Neural progenitor cell (in vitro differentiated cells): ENCODE measurements around the gene NMB. TPM values are rescaled to one million over a fixed set of nuclear protein-coding genes. Genes with fewer than 3 reads are reported as not detected.

ENCODE experiments used
- DNase-seq: peaks from one replicate; pipeline ENCODE4 v3.0.0-alpha.2; 2016; ENCODE audit warnings: low spot score
- H2AFZ ChIP-seq: fragments of 200-600 bp; sonication (generic); replicated peaks from 2 replicates; pipeline ENCODE4 v1.6.1; 2016; ENCODE audit warnings: antibody characterized with exemption
- H3F3A ChIP-seq: fragments of 200-600 bp; sonication (generic); 2 replicates; pipeline ENCODE4 v1.6.1; 2016; ENCODE audit warnings: antibody characterized with exemption, low read depth
- H3K27ac ChIP-seq: fragments of 200-600 bp; sonication (generic); 2 replicates; pipeline ENCODE4 v1.5.1; 2016; ENCODE audit warnings: mild to moderate bottlenecking
- H3K27me3 ChIP-seq: fragments of 200-600 bp; sonication (generic); 2 replicates; pipeline ENCODE4 v1.6.1; 2016; ENCODE audit warnings: mild to moderate bottlenecking, moderate library complexity
- H3K36me3 ChIP-seq: fragments of 200-600 bp; sonication (generic); 2 replicates; pipeline ENCODE4 v1.5.1; 2016
- H3K4me1 ChIP-seq: fragments of 200-600 bp; sonication (generic); 2 replicates; pipeline ENCODE4 v1.6.1; 2016; ENCODE audit warnings: mixed run types
- H3K4me2 ChIP-seq: fragments of 200-600 bp; sonication (generic); 2 replicates; pipeline ENCODE4 v1.6.1; 2016
- H3K4me3 ChIP-seq: fragments of 200-600 bp; sonication (generic); 2 replicates; pipeline ENCODE4 v1.5.1; 2016
- H3K79me2 ChIP-seq: fragments of 200-600 bp; sonication (generic); 2 replicates; pipeline ENCODE4 v1.6.1; 2016; ENCODE audit warnings: low read depth
- H3K9ac ChIP-seq: fragments of 200-600 bp; sonication (generic); 2 replicates; pipeline ENCODE4 v1.6.1; 2016
- H3K9me3 ChIP-seq: fragments of 200-600 bp; sonication (generic); 2 replicates; pipeline ENCODE4 v1.5.1; 2016; ENCODE audit warnings: low read depth
- H4K20me1 ChIP-seq: fragments of 200-600 bp; sonication (generic); 2 replicates; pipeline ENCODE4 v1.6.1; 2016; ENCODE audit warnings: low read depth
- H3K27ac Mint-ChIP-seq: 3 replicates; pipeline ENCODE4 v1.8.0; 2021; ENCODE audit warnings: mixed read lengths
- H3K27me3 Mint-ChIP-seq: 2 replicates; pipeline ENCODE4 v1.8.0; 2022; ENCODE audit warnings: low read depth, mild to moderate bottlenecking, inconsistent platforms, moderate library complexity, mixed read lengths; ENCODE audit not compliant: insufficient read depth
- H3K36me3 Mint-ChIP-seq: 3 replicates; pipeline ENCODE4 v1.8.0; 2021; ENCODE audit warnings: mixed read lengths
- H3K4me1 Mint-ChIP-seq: 3 replicates; pipeline ENCODE4 v1.8.0; 2021; ENCODE audit warnings: mixed read lengths
- H3K4me3 Mint-ChIP-seq: 3 replicates; pipeline ENCODE4 v1.8.0; 2021; ENCODE audit warnings: mild to moderate bottlenecking, moderate library complexity, mixed read lengths
- H3K9me3 Mint-ChIP-seq: 3 replicates; pipeline ENCODE4 v1.8.0; 2020; ENCODE audit warnings: mixed read lengths
- CTCF ChIP-seq: fragments of 200-600 bp; sonication (generic); IDR thresholded peaks from 2 replicates; pipeline ENCODE4 v1.5.1; 2017; ENCODE audit warnings: antibody characterized with exemption, mild to moderate bottlenecking
- EZH2 ChIP-seq: fragments of 200-600 bp; sonication (generic); IDR thresholded peaks from 2 replicates; pipeline ENCODE4 v1.6.1; 2017; ENCODE audit warnings: antibody characterized with exemption, mild to moderate bottlenecking, moderate library complexity
- EZH2phosphoT487 ChIP-seq: fragments of 200-600 bp; sonication (generic); IDR thresholded peaks from 2 replicates; pipeline ENCODE4 v1.6.1; 2017; ENCODE audit warnings: antibody characterized with exemption
- total RNA-seq: library from RNA; depleted of rRNA; stranded (reverse); fragments of >200 nt; gene quantifications from 2 replicates; pipeline ENCODE4 v1.2.3, GENCODE V29; 2015; ENCODE audit warnings: low replicate concordance

The NMB gene
- total RNA-seq, 1 donor from 2014 or later, result 0.24 TPM

- Mint-ChIP-seq H3K4me1 (no peaks in the 10 kb centered on the region), H3K27ac (no peak overlapping the region), H3K36me3 (peaks cover 7% of the 10 kb centered on the region), H3K4me3 (no peak overlapping the region), H3K9me3 (no peaks in the 10 kb centered on the region), H3K27me3 (peaks cover 2% of the 10 kb centered on the region)
- no peak overlapping the region for H3K4me3 ChIP-seq
- H3K9me3 ChIP-seq, result no peaks in the 10 kb centered on the region
- H3K79me2 ChIP-seq, result peaks cover 100% of the 10 kb centered on the region
- H4K20me1 ChIP-seq, result peaks cover 84% of the 10 kb centered on the region
- no peak overlapping the region for H2AFZ ChIP-seq
- no peaks in the 10 kb centered on the region for H3K4me1 ChIP-seq
- H3F3A ChIP-seq, result peaks cover 7% of the 10 kb centered on the region
- H3K36me3 ChIP-seq, result no peaks in the 10 kb centered on the region
- H3K4me2 ChIP-seq, result no peak overlapping the region
- TF ChIP-seq EZH2phosphoT487 (no peak), EZH2 (no peak), CTCF (no peak)
- no peak overlapping the region for H3K9ac ChIP-seq
- H3K27ac ChIP-seq, result no peak overlapping the region
- no peaks in the 10 kb centered on the region for H3K27me3 ChIP-seq
- no peak for DNase-seq
These were observed 41.7 kb upstream of the NMB start for GRCh38 chr15:84699538-84700191.

GRCh38 chr15:84697236-84697990, 39.4 kb upstream of the NMB start:
- Histone ChIP-seq H3K4me3 (no peak overlapping the region), H2AFZ (no peak overlapping the region), H3K27ac (no peak overlapping the region), H3K9me3 (no peaks in the 10 kb centered on the region), H3K79me2 (peaks cover 100% of the 10 kb centered on the region), H3K9ac (no peak overlapping the region), H3K4me2 (no peak overlapping the region), H3F3A (peaks cover 7% of the 10 kb centered on the region), H4K20me1 (peaks cover 76% of the 10 kb centered on the region), H3K4me1 (no peaks in the 10 kb centered on the region), H3K36me3 (no peaks in the 10 kb centered on the region), H3K27me3 (no peaks in the 10 kb centered on the region)
- TF ChIP-seq EZH2phosphoT487, result no peak
- no peak for TF ChIP-seq CTCF
- TF ChIP-seq EZH2, result no peak
- DNase-seq, result no peak
- Mint-ChIP-seq H3K27ac (no peak overlapping the region), H3K9me3 (no peaks in the 10 kb centered on the region), H3K36me3 (peaks cover 3% of the 10 kb centered on the region), H3K4me3 (no peak overlapping the region), H3K4me1 (no peaks in the 10 kb centered on the region), H3K27me3 (peaks cover 2% of the 10 kb centered on the region)

GRCh38 chr15:84696757-84697156, 38.8 kb upstream of the NMB start:
- Mint-ChIP-seq H3K9me3 (no peaks in the 10 kb centered on the region), H3K36me3 (peaks cover 7% of the 10 kb centered on the region), H3K27ac (no peak overlapping the region), H3K27me3 (peaks cover 2% of the 10 kb centered on the region), H3K4me1 (no peaks in the 10 kb centered on the region), H3K4me3 (no peak overlapping the region)
- no peak overlapping the region for H3K9ac ChIP-seq
- no peak for DNase-seq
- no peak overlapping the region for H3K27ac ChIP-seq
- H3F3A ChIP-seq, result peaks cover 7% of the 10 kb centered on the region
- H3K36me3 ChIP-seq, result no peaks in the 10 kb centered on the region
- H3K79me2 ChIP-seq, result peaks cover 100% of the 10 kb centered on the region
- H3K4me2 ChIP-seq, result no peak overlapping the region
- H3K27me3 ChIP-seq, result no peaks in the 10 kb centered on the region
- no peaks in the 10 kb centered on the region for H3K4me1 ChIP-seq
- no peaks in the 10 kb centered on the region for H3K9me3 ChIP-seq
- no peak overlapping the region for H2AFZ ChIP-seq
- peaks cover 83% of the 10 kb centered on the region for H4K20me1 ChIP-seq
- TF ChIP-seq EZH2 (no peak), EZH2phosphoT487 (no peak), CTCF (no peak)
- no peak overlapping the region for H3K4me3 ChIP-seq
